RPMI7951 (cell line): ENCODE data around the gene BRD7. TPM values are rescaled to one million over a fixed set of nuclear protein-coding genes. Genes with fewer than 3 reads are reported as not detected.

ENCODE experiments used
- DNase-seq: peaks from one replicate; pipeline ENCODE4 v3.0.0-alpha.2; 2012; ENCODE audit warnings: low read depth
- total RNA-seq: library from RNA; depleted of rRNA; stranded (reverse); fragments of >200 nt; shearing (Covaris generic); gene quantifications from 2 replicates; pipeline ENCODE4 v1.2.3, GENCODE V29; 2014; rRNA removed

The BRD7 gene
- total RNA-seq, 1 experiment from 2014 or later = 64.5 TPM

DNA sequence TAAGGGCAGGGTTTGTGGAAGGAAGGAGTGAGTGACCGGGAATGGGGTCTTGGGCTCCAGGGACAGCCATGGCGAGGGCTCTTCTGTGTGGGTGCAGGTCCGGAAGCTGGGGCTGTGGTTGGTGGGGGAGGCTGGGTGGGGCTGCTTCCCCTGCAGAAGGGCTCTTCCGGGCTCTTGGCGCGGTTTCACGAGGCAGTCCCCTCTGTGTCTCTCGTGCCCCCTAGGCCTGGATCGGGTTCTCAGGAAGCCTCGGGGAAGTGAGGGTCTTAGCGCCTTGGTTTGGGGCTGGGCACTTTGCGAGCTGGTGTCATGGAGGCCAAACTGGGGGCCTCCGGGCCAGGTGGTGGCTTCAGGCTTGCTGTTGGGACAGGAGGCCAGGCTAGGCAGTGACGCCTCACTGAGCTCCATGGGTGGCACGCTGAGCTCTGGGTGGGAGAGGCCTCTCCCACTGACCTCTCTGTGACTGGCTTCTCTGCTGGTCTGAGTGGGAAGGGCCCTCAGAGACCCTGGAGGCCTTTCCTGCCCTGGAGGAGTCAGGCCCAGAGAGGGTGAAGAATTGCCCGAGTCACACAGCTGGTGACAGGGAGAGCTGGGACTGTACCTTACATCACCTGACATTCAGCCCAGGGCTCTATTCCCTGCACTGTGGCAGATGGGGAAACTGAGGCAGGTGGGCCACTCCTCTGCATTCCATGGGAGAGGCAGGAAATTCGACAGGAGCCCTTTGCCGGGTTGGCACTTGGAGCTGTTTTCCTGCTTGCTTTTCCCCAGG lies 94.3 kb downstream of the BRD7 start:
- no peak for DNase-seq

DNA sequence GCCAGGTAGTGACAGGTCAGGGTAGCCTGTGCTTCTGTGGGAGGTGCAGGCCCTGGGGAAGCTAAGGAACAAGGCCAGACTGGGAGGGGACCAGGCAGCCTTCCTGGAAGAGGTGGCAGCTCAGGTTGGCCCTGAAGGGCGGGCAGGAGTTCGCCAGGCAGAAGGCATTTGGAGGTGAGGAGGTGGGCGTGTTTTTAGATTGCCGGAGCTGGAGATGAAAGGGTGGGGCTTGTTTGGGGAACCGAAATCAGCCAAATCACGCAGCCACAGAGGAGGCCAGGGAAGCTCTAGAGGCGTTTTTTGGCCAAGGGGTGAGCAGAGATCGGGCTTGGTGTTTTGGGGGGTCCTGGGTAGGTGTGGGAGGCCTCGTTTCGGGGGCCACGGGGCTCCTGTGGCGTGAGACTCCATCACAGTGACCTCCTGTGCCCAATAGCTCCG lies 94.9 kb downstream of the BRD7 start:
- DNase-seq = no peak

GRCh38 chr16:50273382-50273690 lies 95.5 kb downstream of the BRD7 start:
- DNase-seq = no peak

DNA sequence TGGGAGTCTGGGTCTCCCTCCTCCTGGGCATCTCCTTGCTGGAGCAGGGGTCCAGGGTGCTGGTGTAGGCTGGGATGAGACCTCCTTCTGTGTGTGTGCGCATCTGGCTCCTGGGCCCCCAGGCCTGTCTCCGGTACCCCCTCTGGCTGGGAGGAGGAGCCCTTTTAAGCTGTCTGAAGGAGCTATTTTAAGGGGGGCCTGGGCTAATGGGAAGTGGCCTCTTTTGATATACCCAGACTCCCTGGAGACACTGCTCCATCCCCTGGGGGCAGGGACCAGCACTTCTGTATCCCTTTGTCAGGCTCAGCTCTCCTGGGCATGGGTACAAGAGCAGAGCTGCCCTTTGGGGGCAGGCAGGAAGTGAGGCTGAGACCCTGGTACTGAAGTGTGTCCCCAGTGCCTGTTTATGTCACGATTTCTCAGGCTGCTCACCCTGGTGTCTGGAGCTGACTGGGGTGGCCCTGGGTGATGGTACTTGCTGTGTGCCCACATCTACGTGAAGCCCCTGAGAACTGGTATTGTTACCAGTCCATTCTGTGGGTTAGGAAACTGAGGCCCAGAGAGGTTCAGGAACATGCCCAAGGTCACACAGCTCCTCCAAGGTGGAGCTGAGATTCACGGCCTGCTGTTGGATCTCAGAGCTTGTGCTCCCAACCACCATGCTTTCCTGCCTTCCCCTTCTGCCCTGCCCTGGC lies 96.0 kb downstream of the BRD7 start:
- DNase-seq = no peak

DNA sequence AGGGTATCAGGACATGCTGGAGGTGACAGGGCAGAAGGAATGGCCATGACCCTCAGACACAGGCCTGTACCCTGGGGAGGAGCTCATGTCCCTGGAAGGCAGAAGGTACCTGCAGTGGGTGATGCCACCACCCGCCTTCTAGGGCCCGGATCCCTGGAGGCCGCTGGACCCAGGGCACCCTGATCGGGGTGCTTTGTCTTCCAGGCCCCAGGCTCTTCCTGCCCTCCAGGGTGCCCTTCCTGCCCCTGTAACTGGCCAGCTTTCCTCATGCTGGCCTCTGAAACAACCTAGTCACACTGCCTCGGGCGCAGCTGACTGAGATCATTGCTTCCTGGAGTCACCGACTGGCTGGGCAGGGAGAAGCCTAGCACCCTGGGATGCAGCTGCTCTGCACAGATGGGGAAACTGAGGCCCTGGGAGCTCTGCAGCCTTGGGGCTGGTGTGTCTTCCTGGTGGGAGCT lies 96.6 kb downstream of the BRD7 start:
- DNase-seq = peak; percentile 36

- DNase-seq = no peak
Measured at GRCh38 chr16:50271148-50272041, 97.4 kb downstream of the BRD7 start.

GRCh38 chr16:50270510-50271147 lies 98.2 kb downstream of the BRD7 start:
- no peak for DNase-seq

DNA sequence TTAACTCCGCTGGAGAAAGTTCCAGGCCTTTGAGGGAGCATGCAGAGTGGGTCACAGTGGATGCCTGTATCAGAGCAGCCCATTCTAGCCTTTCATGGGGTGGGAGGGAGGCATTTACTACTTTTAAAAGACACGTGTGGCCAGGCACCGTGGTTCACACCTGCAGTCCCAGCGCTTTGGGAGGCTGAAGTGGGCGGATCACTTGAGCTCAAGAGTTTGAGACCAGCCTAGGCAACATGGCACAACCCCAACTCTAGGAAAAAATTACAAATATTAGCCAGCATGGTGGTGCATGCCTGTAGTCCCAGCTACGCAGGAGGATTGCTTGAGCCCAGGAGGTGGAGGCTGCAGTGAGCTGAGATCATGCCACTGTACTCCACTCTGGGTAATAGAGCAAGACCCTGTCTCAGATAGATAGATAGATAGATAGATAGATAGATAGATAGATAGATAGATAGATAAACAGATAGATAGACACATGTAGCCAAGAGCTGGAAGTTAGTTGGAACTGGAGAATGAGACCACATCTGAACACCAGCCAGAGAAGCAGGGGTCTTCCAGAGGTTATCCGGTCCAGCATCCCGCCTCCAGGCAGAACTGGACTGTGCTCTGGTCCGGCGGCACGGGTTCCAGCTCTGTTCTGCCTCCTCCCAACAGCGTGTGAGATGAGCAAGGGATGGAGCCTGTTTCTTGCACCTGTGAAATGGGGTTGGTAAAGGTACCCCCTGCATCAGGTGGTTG lies 98.8 kb downstream of the BRD7 start:
- no peak for DNase-seq

- DNase-seq = no peak
Measured at GRCh38 chr16:50269061-50269705, 99.6 kb downstream of the BRD7 start.

GRCh38 chr16:50268352-50268751 lies 100.4 kb downstream of the BRD7 start:
- DNase-seq = no peak

- no peak for DNase-seq
Measured at GRCh38 chr16:50267651-50268050, 101.1 kb downstream of the BRD7 start.

DNA sequence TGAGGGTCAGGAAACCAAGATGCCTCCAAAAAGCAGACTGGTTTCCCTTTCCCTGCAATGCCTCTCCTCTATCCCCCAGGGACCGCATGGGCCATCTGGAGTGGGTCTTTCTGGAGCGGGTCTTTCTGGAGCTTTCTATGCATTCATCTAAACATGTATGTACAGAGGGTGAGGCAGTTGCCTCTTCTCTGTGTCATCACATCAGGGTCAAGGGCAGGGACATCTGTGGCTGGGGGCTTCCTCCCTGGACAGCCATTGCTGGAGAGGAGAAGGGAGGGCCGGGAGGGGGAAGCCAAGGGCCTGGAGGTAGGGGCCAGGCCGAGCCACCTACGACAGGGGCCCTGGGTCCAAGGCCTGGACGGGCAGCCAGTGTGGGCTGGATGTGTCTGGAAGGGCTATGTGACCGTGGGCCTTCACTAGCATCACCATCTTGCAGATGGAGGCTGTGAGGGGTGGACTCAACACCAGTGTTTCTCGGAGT lies 101.6 kb downstream of the BRD7 start:
- no peak for DNase-seq

GRCh38 chr16:50266337-50267091 lies 102.3 kb downstream of the BRD7 start, which contains the start of gene ADCY7:
TSS of gene ADCY7 (plus strand) at chr16:50266551. CDS start at chr16:50288180, 21,629 bp downstream.
- DNase-seq = peak; percentile 90

Other genes with a start within 250 kb of the BRD7 start
- 9.5 and 9.8 TPM in 2 replicates for gene TENT4B, start 215.7 kb downstream of the BRD7 start, total RNA-seq
- gene ADCY7, start 102.4 kb downstream of the BRD7 start, total RNA-seq = 15.9 and 24.6 TPM in 2 replicates
- 13.6 and 14.2 TPM in 2 replicates for gene NKD1, start 179.4 kb upstream of the BRD7 start, total RNA-seq